ENCODE data around the gene TNNI3. TPM values are rescaled to one million over a fixed set of nuclear protein-coding genes. Genes with fewer than 3 reads are reported as not detected.
"Not testable (repeated sequence)": the region's sequence is repeated elsewhere in the genome, so short reads cannot be mapped to it uniquely, and the experiment has no call there.

The TNNI3 gene
- total RNA-seq, result under 1 TPM in 1 of 2 experiments, not detected in 1; 0.32 TPM

DNA sequence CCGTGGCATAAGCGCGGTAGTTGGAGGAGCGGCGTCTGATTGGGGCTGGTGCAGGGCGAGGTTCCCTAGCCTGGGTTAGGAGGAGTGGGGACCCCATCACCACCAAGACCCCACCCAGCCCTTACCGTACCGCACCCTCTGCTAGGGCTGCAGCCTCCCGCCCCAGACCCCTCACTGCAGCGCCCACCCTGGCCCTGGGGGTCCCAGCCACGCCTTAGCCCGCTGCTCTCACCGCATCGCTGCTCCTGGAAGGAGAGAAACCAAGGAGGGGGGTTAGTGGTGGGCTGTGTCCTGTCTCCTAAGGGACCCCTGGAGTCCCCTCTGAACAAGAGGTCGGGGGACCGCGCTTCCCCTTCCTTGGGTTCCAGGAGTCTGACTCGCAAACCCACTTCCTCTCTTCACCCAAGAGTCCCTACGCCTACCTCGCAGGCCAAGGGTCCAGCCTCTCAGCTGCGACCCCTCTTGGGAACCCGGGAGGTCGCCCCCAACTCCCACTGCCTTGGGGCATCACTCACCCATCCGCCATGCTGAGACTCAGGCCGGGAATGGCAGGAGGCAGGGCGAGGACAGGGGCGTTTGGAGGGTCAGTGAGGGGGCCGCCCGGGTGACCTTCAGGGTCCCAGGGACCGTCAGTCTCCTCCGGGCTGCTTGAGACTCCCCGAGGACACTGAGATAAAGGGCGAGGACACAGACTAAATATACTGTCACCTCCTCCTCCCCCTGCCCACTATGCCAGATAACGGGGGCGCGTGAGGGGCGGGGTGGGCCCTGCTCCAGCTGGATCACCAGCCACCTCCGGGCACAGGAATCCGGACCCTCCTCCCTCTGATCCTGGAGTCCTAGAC, at the start of gene TNNI3:
Gene TNNI3, minus strand, starts transcription at position 669 of the 845 bp plus-strand sequence. Its CDS starts 143 bp downstream, at position 526.
- no peak for ATAC-seq
- no peak for DNase-seq
- H3K4me3 Mint-ChIP-seq, result no peak within 1 kb of the TSS
- peaks cover 17% of the 10 kb centered on the region for H3K27me3 Mint-ChIP-seq
- H3K9me3 Mint-ChIP-seq (ENCODE audit: low read depth), result peaks cover under 1% of the 10 kb centered on the region
- CTCF ChIA-PET, result interaction anchor here (1.0 kb wide), 2 partner anchors 19 to 68 kb away, joined by 3 to 4 read pairs; no protein-coding TSS in a partner anchor
- no peak within 1 kb of the TSS for H3K27ac Mint-ChIP-seq
- H3K4me1 Mint-ChIP-seq, result peaks cover 19% of the 10 kb centered on the region
- H3K36me3 Mint-ChIP-seq (ENCODE audit: low read depth), result no peaks in the 10 kb centered on the region
- intact Hi-C loops (cut with DNase I, micrococcal nuclease), result no loop called here
- POLR2A ChIA-PET, result no interaction called here

DNA sequence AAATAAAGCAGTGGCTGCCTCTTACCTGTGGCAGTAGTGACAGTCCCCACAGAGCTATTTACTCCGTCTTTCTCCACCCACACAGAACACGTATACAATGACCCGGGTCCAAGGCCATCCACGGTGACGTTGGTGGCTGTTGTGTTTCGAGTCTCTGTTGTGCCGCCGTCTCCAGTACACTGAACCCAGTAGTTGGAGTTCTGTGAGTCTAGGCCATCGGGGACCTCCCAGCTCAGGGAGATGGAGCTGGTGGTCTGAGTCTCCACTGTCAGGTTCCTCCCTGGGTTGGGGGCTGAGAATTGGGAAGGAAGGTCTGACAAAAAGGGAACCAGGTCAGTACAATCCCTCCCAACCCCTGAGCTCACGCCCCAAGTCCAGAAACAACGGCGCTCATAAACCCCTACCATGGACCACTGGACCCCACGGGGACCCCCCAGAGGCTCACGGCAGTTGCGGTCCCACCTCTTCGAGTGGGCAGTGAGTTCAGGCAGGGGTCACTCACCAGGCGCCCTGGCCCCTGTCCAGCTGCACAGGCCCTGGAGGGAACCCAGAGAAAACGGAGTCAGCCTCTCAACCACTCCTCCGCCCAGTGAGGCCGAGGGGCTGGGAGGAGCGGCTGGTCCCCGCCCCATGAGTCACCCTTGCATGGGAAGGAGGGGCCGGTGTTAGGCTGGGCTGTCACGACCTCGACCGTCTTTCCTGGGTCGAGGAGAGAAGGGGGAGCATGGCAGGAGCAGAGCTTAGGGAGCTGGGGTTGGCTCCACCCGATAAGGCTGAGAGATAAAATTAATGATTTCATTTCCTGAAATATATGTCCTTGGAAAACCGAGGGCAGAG, 49.4 kb upstream of the TNNI3 start:
- H3K27ac Mint-ChIP-seq, result no peak overlapping the region
- H3K4me3 Mint-ChIP-seq, result no peak overlapping the region

DNA sequence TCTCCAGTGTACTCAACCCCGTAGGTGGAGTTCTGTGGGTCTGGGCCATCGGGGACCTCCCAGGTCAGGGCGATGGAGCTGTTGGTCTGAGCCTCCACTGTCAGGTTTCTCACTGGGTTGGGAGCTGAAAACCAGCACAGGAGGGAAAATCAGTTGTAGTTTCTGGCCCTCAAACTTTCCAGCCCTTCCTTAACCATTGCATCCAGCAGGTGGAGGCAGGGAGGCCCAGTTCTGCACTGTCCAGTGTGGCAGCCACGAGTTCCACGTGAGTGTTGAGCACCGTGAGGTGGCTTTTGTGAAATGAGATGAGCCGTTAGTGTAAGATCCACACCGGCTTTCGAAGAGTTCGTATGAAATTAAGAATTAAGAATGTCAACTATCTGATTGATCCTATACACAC, 44.7 kb upstream of the TNNI3 start:
- H3K4me3 Mint-ChIP-seq; ATAC-seq; H3K9me3 Mint-ChIP-seq (ENCODE audit: low read depth); H3K27ac Mint-ChIP-seq; intact Hi-C loops (cut with DNase I, micrococcal nuclease); CTCF ChIA-PET; POLR2A ChIA-PET; DNase-seq; H3K4me1 Mint-ChIP-seq; H3K36me3 Mint-ChIP-seq (ENCODE audit: low read depth): not testable (repeated sequence)
- peaks cover 18% of the 10 kb centered on the region for H3K27me3 Mint-ChIP-seq

More for the DNA sequence above, 49.4 kb upstream of the TNNI3 start:
- H3K9me3 Mint-ChIP-seq (ENCODE audit: low read depth), result no peaks in the 10 kb centered on the region
- H3K27me3 Mint-ChIP-seq, result peaks cover 25% of the 10 kb centered on the region
- intact Hi-C loops (cut with DNase I, micrococcal nuclease), result no loop called here
- DNase-seq (peak; percentile 76), ATAC-seq (peak; percentile 96)
- no peaks in the 10 kb centered on the region for H3K36me3 Mint-ChIP-seq (ENCODE audit: low read depth)
- peaks cover 2% of the 10 kb centered on the region for H3K4me1 Mint-ChIP-seq
- POLR2A ChIA-PET, result no interaction called here
- CTCF ChIA-PET, result no interaction called here

DNA sequence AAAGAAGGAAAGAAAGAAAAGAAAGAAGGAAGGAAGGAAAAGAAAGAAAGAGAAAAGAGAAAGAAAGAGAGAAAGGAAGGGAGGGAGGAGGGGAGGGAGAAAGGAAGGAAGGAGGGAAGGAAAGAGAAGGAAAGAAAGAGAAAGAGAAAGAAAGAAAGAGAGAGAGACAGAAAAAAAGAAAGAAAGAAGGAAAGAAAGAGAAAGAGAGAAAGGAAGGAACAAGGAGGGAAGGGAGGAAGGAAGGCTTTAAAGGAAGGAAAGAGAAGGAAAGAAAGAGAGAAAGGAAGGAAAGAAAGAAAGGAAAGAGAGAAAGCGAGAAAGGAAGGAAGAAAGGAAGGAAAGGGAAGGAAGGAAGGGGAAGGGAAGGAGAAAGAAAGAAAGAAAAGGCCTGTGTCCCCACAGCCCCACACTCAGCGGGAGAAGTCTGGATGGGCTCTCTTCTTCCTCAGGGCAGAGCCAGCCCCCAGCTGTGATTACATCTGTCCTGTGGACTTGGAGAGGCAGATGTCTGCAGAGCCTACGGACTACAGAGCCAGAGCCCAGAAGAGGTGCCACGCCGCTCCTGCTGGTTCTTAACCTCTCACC, 42.2 kb upstream of the TNNI3 start:
- H3K9me3 Mint-ChIP-seq (ENCODE audit: low read depth), result no peaks in the 10 kb centered on the region
- no peaks in the 10 kb centered on the region for H3K36me3 Mint-ChIP-seq (ENCODE audit: low read depth)
- intact Hi-C loops (cut with DNase I, micrococcal nuclease), result no loop called here
- peaks cover 11% of the 10 kb centered on the region for H3K27me3 Mint-ChIP-seq
- ATAC-seq, result no peak
- H3K4me3 Mint-ChIP-seq, result no peak overlapping the region
- ChIA-PET POLR2A (no interaction called here), CTCF (no interaction called here)
- H3K27ac Mint-ChIP-seq, result no peak overlapping the region
- DNase-seq, result no peak
- no peaks in the 10 kb centered on the region for H3K4me1 Mint-ChIP-seq

DNA sequence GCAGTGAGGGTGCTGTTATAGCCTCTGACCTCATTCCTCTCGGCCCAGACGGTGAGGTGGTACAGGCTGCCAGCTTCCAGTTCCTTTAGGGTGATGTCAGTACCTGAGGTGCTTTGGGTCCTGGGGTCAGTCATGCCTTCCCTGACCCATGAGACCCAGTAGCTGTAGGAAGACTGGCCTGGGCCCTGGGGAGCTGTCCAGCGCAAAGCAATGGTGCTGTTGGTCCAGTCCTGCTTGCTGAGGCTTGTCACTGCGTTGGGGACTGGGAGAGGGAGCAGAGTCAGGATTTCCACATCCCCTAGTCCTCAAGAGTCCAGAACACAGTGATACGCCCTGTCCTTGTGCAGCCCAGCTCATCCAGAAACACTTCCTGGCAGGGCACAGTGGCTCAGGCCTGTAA, 41.1 kb upstream of the TNNI3 start:
- ChIA-PET POLR2A (no interaction called here), CTCF (interaction anchor here (0.8 kb wide), 1 partner anchor 356 kb away, joined by 3 read pairs; no protein-coding TSS in a partner anchor)
- Mint-ChIP-seq H3K27me3 (peaks cover 9% of the 10 kb centered on the region), H3K4me3 (no peak overlapping the region), H3K4me1 (no peaks in the 10 kb centered on the region), H3K9me3 (ENCODE audit: low read depth) (no peaks in the 10 kb centered on the region), H3K27ac (no peak overlapping the region), H3K36me3 (ENCODE audit: low read depth) (no peaks in the 10 kb centered on the region)
- no peak for DNase-seq
- intact Hi-C loops (cut with DNase I, micrococcal nuclease), result no loop called here
- ATAC-seq, result no peak

DNA sequence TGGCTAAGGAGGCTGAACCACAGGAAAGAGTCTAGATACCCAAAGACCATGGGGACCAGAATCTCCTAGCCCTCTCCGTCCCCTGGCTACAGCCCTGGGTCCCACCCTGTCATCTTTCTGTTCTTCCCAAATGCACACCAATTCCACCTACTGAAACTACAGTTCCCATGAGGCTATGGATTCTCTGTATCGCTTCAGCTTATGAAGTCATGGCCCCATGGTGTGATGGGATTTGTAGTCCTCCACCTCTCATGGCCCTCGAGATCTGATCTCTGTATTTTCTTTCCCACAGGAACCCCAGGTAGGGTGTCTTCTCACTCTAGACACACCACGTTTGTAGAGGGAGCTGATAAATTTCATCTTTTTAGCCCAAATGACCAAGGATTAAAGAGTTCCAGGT, 40.0 kb upstream of the TNNI3 start:
- ATAC-seq, result peak; percentile 57
- no peaks in the 10 kb centered on the region for H3K36me3 Mint-ChIP-seq (ENCODE audit: low read depth)
- H3K9me3 Mint-ChIP-seq (ENCODE audit: low read depth), result no peaks in the 10 kb centered on the region
- H3K4me3 Mint-ChIP-seq, result no peak overlapping the region
- H3K4me1 Mint-ChIP-seq, result no peaks in the 10 kb centered on the region
- intact Hi-C loops (cut with DNase I, micrococcal nuclease), result no loop called here
- no peak overlapping the region for H3K27ac Mint-ChIP-seq
- peaks cover 13% of the 10 kb centered on the region for H3K27me3 Mint-ChIP-seq
- CTCF ChIA-PET, result interaction anchor here (0.7 kb wide), 1 partner anchor 296 kb away, joined by 3 read pairs; no protein-coding TSS in a partner anchor
- no peak for DNase-seq
- POLR2A ChIA-PET, result no interaction called here

DNA sequence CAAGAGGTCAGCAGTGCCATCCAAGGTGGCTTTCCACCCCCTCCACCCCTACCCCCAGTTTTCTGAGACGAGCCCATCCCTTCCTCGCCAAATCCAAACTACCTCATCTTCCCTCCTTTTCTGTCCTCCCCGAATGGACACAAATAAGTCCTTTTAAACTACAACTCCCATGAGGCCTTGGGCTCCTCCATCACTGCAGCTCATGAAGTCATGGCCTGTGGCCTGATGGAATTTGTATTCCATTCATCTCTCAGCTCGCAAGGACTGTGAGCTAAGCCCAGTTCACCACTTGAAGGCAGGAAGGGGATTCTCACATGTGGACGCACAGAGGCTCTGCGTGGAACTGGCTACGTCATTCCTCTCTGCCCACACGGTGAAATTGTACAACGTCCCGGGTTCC, 39.3 kb upstream of the TNNI3 start:
- ATAC-seq (no peak), DNase-seq (no peak)
- intact Hi-C loops (cut with DNase I, micrococcal nuclease), result no loop called here
- H3K36me3 Mint-ChIP-seq (ENCODE audit: low read depth), result no peaks in the 10 kb centered on the region
- peaks cover 13% of the 10 kb centered on the region for H3K27me3 Mint-ChIP-seq
- POLR2A ChIA-PET, result no interaction called here
- CTCF ChIA-PET, result interaction anchor here (0.7 kb wide), 1 partner anchor 297 kb away, joined by 3 read pairs; no protein-coding TSS in a partner anchor
- H3K4me1 Mint-ChIP-seq, result no peaks in the 10 kb centered on the region
- no peaks in the 10 kb centered on the region for H3K9me3 Mint-ChIP-seq (ENCODE audit: low read depth)
- H3K27ac Mint-ChIP-seq, result no peak overlapping the region
- no peak overlapping the region for H3K4me3 Mint-ChIP-seq

DNA sequence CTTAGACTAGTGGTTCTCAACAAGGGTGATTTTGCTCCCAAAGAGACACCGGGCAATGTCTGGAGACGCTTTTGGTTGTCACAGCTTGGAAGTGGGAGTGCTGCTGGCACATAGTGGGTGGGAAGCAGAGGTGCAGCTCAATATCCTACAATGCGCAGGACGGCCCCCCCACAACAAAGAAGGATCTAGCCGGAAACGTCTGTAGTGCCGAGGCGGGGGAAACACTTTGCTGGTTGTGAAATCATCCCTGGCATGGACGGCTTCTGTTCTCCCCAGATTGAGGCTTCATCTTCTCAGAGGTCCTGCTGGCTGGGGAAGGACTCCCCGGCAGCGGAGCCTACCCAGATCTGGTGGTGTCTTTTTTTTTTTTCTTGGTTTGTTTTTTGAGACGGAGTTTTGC, 35.9 kb upstream of the TNNI3 start:
- Mint-ChIP-seq H3K4me3 (no peak overlapping the region), H3K27ac (no peak overlapping the region), H3K9me3 (ENCODE audit: low read depth) (no peaks in the 10 kb centered on the region), H3K4me1 (peaks cover 4% of the 10 kb centered on the region), H3K27me3 (peaks cover 7% of the 10 kb centered on the region), H3K36me3 (ENCODE audit: low read depth) (no peaks in the 10 kb centered on the region)
- ChIA-PET CTCF (interaction anchor here (1.0 kb wide), 1 partner anchor 99 kb away, joined by 6 read pairs; no protein-coding TSS in a partner anchor), POLR2A (interaction anchor here (0.8 kb wide), 1 partner anchor 15 kb away, joined by 4 read pairs; no protein-coding TSS in a partner anchor)
- ATAC-seq, result no peak
- intact Hi-C loops (cut with DNase I, micrococcal nuclease), result no loop called here
- no peak for DNase-seq

DNA sequence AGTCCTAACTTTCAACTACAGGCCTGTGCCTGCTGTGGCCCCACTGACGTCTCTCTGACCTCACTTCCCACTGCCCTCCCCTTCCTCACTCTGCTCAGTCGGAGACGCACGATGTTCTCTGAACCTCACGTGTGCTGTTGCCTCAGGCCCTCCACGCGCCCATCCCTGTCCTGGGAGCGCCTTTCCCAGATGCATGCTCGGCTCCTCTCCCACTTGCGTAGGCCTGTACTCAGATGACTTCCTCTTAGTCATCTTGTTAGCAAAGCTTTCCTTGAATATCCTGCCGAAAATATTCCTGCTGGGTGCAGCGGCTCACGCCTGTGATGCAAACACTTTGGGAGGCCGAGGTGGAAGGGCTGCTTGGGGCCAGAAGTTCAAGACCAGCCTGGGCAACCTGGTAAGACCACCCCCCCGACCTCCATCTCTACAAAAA, 31.9 kb upstream of the TNNI3 start:
- Mint-ChIP-seq H3K36me3 (ENCODE audit: low read depth) (no peaks in the 10 kb centered on the region), H3K27me3 (peaks cover 7% of the 10 kb centered on the region), H3K9me3 (ENCODE audit: low read depth) (no peaks in the 10 kb centered on the region), H3K4me3 (no peak overlapping the region), H3K27ac (no peak overlapping the region), H3K4me1 (peaks cover 4% of the 10 kb centered on the region)
- ChIA-PET CTCF (interaction anchor here (0.6 kb wide), 1 partner anchor 23 kb away, joined by 3 read pairs; the partner anchor contains the start of gene DNAAF3), POLR2A (no interaction called here)
- DNase-seq (no peak), ATAC-seq (no peak)
- intact Hi-C loops (cut with DNase I, micrococcal nuclease), result no loop called here

DNA sequence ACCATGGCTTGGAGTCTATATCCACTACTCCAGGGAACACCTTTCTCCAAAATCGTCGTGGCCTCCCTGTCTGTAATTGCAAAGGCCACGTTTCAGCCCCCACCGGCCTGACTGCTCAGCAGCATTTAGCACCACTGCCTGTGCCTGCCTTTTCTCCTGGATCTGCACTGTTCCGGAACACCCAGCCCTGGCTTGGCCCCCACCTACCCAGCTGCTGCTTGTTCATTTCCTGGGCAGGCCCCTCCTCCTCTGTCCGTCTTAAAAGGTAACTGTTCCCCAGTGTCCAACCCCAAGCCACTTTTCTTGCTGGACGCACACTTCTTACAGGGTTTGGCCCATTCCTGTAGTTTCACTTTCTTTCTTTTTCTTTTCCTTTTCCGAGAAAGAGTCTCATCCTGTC, 31.1 kb upstream of the TNNI3 start:
- intact Hi-C loops (cut with DNase I, micrococcal nuclease), result no loop called here
- Mint-ChIP-seq H3K9me3 (ENCODE audit: low read depth) (no peaks in the 10 kb centered on the region), H3K36me3 (ENCODE audit: low read depth) (no peaks in the 10 kb centered on the region), H3K4me3 (no peak overlapping the region), H3K27me3 (peaks cover 10% of the 10 kb centered on the region), H3K27ac (no peak overlapping the region), H3K4me1 (peaks cover 4% of the 10 kb centered on the region)
- POLR2A ChIA-PET, result no interaction called here
- DNase-seq, result no peak
- CTCF ChIA-PET, result interaction anchor here (0.6 kb wide), 1 partner anchor 77 kb away, joined by 3 read pairs; no protein-coding TSS in a partner anchor
- ATAC-seq, result no peak

DNA sequence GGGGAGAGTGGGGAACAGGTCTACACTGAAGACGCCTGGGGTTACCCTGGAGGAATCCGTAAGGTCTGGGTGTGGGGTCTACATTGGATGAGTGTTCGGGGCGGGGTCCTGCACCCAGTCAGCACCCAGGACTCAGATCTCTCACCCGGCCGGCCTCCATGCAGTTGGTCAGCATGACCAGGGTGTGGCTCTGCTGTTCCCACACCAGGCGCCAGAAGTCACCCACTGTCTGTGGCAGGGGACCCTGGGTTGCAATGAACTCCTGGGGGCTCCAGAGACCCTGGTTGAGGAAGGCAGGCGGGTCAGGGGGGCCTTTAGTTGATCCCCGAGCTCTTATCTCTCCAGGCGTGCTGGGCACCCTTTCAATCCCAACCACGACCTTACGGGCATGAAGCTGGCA, 28.5 kb upstream of the TNNI3 start:
- DNase-seq (no peak), ATAC-seq (no peak)
- CTCF ChIA-PET, result interaction anchor here (0.7 kb wide), 1 partner anchor 314 kb away, joined by 4 read pairs; no protein-coding TSS in a partner anchor
- Mint-ChIP-seq H3K36me3 (ENCODE audit: low read depth) (no peaks in the 10 kb centered on the region), H3K4me1 (peaks cover 4% of the 10 kb centered on the region), H3K9me3 (ENCODE audit: low read depth) (no peaks in the 10 kb centered on the region), H3K4me3 (no peak overlapping the region), H3K27ac (no peak overlapping the region), H3K27me3 (peaks cover 13% of the 10 kb centered on the region)
- intact Hi-C loops (cut with DNase I, micrococcal nuclease), result no loop called here
- POLR2A ChIA-PET, result no interaction called here

Measured in activated CD4-positive, alpha-beta T cell treated with anti-CD3 and anti-CD28 coated beads for 36 hours (primary cell).